GM18873 (cell line): ENCODE results near the gene ZDHHC22.
"Not testable (repeated sequence)": the region's sequence is repeated elsewhere in the genome, so short reads cannot be mapped to it uniquely, and the experiment has no call there.

Experiments used
- ATAC-seq: cut with Tn5 transposase; IDR thresholded peaks from one replicate; pipeline ENCODE4 v1.9.1; 2021; ENCODE audit warnings: mild to moderate bottlenecking, moderate library complexity, moderate number of reproducible peaks; ENCODE audit not compliant: unreplicated experiment, low FRiP score

ZDHHC22 gene

GRCh38 chr14:77141214-77142004 lies at the start of gene ZDHHC22:
ZDHHC22 (minus strand) TSS chr14:77141791; CDS start chr14:77139738, 2,053 bp downstream.
- no peak for ATAC-seq

DNA sequence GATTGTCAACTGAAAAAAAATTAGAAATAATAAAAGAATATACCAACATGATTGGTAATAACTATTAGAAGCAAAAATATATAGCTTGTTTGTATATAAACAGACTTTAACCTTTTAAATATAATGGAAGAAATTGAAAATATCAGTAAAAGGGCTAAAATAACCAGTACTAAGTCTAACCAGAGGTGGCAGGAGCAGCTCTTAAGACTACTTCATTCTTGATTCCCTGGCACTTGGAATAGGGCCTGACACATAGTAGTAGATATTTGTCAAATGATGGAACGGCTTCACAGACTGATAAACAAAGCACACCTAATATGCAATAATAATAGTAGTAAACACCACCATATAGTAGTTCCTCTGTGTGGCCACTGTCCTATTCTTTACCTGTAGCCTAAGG lies 49.4 kb upstream of the ZDHHC22 start:
- ATAC-seq = no peak

DNA sequence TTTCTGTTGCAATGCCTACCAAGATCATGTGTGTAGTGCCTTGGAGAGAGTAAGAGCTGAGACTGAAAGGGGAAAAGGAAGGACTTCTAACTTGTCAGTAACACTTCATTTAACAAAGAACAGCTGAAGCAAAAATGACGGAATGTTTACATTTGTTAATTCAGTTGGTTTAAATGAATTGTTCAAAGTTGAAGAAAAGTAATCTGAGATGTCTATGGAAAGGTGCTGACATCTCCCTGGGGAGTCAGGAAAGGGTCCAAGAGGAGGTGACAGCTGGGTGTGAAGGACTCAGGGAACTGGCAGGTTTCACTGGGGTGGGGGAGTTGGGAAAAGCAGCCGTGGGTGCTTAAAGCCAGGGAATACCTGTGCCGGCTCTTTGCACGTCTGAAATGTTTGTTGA lies 47.9 kb upstream of the ZDHHC22 start:
- ATAC-seq = no peak

- ATAC-seq = no peak
These were observed 46.0 kb upstream of the ZDHHC22 start for GRCh38 chr14:77187649-77188012.

- no peak for ATAC-seq
These were observed 45.5 kb upstream of the ZDHHC22 start for GRCh38 chr14:77186911-77187648.

DNA sequence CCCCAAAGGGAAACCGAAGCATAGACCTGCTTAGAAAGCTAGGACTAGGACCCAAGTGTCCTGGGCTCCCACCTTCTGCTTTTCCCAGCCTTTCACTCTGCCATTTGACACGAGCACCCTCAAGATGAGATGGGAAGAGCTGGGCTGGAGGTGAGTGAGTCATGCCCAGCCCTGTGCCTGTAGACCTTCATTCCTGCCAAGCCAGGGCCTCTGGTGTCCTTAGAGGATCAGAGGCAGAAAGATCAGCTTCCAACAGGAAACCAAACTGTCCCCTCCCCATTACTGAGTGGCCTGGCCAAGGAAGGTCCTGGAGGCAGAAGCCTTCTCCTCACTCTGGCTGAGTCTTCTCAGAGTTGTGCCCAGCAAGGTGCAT lies 43.5 kb upstream of the ZDHHC22 start:
- no peak for ATAC-seq

DNA sequence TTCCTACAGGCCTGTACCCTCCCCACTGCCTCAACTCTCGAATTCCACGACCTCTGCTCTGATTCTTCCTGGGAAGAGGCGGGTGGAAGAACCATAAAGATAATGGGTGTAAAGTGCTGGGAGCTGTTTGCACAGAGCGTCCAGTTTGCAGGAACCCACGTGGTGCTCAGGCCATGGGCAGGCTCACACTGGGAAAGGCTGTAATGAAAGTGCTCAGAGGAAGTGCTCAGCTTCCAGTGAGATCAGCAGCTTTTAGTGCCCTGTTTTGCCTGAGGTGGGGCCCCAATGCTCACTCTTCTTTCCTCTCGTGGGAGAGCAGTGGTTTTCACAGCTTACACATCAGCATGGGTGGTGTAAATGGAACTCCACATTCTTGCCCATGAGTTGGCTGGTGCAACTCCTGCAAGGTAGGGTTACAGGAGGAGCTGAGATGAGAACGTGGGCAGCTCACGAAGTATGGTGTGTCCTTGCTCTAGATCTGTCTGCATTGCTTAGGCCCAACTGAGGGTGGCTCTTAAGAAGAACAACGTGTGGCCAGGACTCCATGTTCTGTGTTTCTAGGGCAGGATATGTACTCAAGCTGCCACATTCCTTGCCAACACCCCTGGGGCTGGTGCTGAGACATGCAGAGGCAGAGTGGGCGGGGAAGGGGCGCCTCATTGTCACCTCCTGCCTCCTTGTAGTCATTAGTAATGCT lies 43.0 kb upstream of the ZDHHC22 start:
- ATAC-seq = no peak

DNA sequence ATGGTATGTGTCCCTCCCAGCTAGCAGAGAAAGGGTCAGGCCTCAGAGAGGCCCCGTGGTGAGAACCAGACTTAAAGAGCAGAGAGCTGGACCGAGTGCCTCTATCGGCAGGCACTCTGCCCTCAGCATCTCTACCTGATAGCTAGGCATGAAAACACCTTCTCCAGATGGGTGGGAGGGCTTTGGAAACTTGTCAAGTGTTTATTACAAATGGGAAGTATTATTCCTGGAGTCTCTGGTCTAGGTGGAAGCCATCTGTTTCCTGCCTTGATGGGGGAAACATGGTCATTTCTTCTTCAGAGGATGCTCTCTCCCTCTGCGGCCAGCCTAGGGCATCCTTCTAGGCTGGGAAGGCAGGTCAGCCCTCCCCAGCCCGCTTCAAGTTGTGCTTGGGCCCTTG lies 42.3 kb upstream of the ZDHHC22 start:
- ATAC-seq = no peak

DNA sequence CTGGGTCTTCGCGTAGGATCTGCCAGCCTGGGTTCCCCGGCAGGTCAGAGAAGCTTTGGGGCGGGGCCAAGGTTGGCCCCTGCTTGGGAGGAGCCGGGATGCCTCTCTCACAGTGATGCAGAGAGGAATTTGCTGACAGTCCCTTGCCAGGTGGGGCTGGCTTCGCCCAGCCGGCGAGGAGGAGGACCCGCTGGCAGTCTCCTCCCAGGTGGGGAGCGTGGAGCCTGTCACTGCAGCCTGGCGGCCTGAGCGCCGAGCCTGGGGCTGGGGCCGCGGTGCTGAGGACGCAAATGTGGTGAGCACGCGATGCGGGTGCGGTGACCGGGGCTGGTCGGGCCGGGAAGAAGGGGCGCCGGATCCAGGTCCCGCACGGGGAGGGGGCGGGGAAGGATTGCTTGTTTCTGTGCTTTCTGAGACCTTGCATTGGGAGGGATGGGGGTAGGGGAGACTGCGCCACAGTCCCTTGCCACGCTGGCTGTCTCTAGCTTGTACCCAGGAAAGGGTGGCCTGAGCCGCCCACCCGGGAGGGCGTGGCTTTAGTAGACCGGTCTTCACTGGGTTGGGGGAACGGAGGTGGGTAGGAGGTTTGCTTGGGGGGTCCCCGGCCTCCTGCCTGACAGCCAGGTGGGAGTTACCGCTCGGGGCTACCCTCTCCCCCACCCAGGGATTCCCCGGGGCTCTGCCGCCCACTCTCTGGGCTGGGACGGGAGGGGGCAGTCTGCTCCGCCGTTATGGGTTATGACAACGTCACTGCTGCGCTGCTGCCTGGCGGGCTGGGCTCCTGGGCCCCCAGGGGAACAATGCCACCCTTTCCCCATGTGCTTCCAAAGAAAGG lies 40.2 kb upstream of the ZDHHC22 start, which contains the start of gene TMEM63C:
Gene TMEM63C (plus strand): TSS at position 196 of the 835 bp plus-strand sequence. CDS start 37,016 bp downstream, outside the sequence.
- ATAC-seq = no peak

GRCh38 chr14:77180726-77181602 lies 39.4 kb upstream of the ZDHHC22 start:
- no peak for ATAC-seq

GRCh38 chr14:77178656-77179055 lies 37.1 kb upstream of the ZDHHC22 start:
- no peak for ATAC-seq

- no peak for ATAC-seq
These were observed 36.1 kb upstream of the ZDHHC22 start for GRCh38 chr14:77177702-77178101.

GRCh38 chr14:77175843-77176242 lies 34.3 kb upstream of the ZDHHC22 start:
- ATAC-seq = no peak

- ATAC-seq = not testable (repeated sequence)
These were observed 32.5 kb upstream of the ZDHHC22 start for GRCh38 chr14:77173911-77174617.

DNA sequence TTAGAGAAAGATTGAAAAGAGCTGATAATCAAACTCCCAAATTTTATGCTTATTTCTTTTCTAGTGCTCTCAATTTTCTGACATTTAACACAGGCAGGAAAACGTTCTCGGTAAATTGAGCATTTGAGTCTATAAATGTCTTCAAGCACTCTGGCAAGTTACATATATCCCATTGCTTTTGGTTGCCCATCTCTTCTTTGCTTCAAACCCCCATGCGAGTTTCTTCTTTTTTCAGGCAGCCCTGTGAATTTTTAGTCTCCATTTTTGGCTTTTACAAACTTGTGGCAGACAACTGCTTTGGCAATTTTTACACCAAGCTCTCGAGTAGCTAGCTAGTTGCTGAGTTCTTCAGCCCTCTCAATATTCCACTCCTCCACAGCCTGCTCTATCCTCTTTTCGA lies 31.3 kb upstream of the ZDHHC22 start:
- no peak for ATAC-seq

DNA sequence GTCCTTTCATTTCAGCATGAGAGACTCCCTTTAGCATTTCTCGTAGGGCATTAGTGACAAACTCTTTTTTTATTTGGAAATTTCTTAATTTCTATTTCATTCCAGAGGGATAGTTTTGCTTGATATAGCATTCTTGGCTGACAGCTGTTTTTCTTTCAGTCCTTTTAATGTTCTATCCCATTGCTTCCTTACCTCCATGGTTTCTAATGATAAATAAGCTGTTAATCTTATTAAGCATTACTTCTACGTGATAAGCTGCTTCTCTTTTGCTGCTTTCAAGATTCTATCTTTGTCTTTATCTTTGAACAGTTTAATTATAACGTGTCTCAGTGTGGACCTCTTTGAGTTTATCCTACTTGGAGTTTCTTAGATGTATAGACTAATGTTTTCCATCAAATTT lies 28.5 kb upstream of the ZDHHC22 start:
- no peak for ATAC-seq

DNA sequence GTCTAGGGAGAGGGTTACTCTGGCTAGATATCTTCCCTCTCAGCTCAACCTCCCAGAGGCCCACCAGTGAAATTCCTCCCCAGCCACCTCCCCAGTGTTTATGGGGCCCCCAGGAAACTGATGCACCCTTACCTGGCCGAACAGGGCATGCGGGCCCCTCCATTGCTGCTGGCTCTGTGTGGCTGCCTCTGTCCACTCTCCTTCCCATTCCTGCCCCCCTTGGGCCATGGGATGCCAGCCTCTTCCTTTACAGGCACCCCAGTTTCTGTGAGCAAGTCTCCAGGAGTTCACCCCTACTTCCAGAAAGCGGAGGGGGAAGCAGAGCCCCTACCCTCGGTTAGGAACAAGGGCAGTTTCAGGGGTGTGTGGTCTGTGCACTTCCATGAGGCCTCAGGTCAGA lies 19.4 kb upstream of the ZDHHC22 start:
- ATAC-seq = no peak

DNA sequence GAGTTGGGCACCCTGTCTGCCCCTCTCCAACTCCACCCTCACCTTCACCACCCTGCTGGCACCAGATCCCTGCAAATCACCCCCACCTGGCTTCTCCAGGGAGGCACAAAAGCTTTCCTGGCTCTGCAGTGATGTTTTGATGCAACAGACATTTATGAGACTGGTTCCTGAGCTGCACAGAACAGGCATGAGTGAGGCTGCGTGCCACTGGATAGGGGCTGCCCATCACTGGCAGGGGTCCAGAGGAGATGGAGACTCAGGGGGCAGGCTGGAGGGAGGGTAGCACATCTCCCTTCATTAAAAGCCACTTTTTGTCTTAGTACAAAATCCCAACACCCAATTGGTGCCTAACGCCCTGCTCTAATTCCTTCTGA lies 17.3 kb upstream of the ZDHHC22 start:
- no peak for ATAC-seq
